HEK293 (cell line): Measurements from ENCODE around the gene MACO1.

Source experiments
- CTCF ChIA-PET: fragments of 350-600 bp; formaldehyde crosslinking; extraction: SDS; loops from one replicate; lab custom pipeline; 2021; ENCODE audit warnings: antibody characterized with exemption; lab: Yijun Ruan, JAX
- POLR2A ChIA-PET: fragments of 300-600 bp; formaldehyde crosslinking; extraction: SDS; loops from one replicate; lab custom pipeline; 2020; ENCODE audit warnings: antibody characterized with exemption, inconsistent platforms; lab: Yijun Ruan, JAX
- H3K27ac ChIP-seq: fragments of 200-500 bp; sonication (Bioruptor generic); 2 replicates; pipeline ENCODE4 v1.5.1; 2014; ENCODE audit warnings: low read depth, low read length, control low read depth, inconsistent platforms; ENCODE audit errors: extremely low read depth
- H3K36me3 ChIP-seq, 2 experiments: fragments of 200-500 bp in 1 of 2; sonication (Bioruptor generic) in 1 of 2; 1 replicate in 1 of 2; 2 replicates in 1 of 2; pipeline ENCODE4 v1.5.1; 2014 to 2017; ENCODE audit warnings: inconsistent platforms in 2 of 2, low read length in 2 of 2; ENCODE audit not compliant: control insufficient read depth in 2 of 2, insufficient read depth in 1 of 2
- H3K4me1 ChIP-seq: fragments of 200-500 bp; sonication (Bioruptor generic); 2 replicates; pipeline ENCODE4 v1.5.1; 2014; ENCODE audit warnings: mild to moderate bottlenecking, low read length, inconsistent platforms; ENCODE audit not compliant: control insufficient read depth, insufficient read depth
- H3K4me3 ChIP-seq: 2 replicates; pipeline ENCODE4 v1.5.1; 2011; ENCODE audit warnings: low read depth, mild to moderate bottlenecking, control low read depth, low read length, moderate library complexity
- H3K9me3 ChIP-seq: fragments of 200-500 bp; sonication (Bioruptor generic); 2 replicates; pipeline ENCODE4 v1.5.1; 2014; ENCODE audit warnings: low read depth, low read length, inconsistent platforms; ENCODE audit not compliant: control insufficient read depth, insufficient read depth
- BCL11B ChIP-seq: fragments of 450-650 bp; formaldehyde crosslinking; IDR thresholded peaks from 2 replicates; pipeline ENCODE4 v1.5.1; 2016; ENCODE audit warnings: low read depth, missing biosample characterization, missing genetic modification characterization
- FEZF1 ChIP-seq: fragments of 450-650 bp; formaldehyde crosslinking; IDR thresholded peaks from 2 replicates; pipeline ENCODE4 v1.5.1; 2016; ENCODE audit warnings: missing biosample characterization, missing genetic modification characterization
- KLF1 ChIP-seq: fragments of 450-650 bp; formaldehyde crosslinking; IDR thresholded peaks from 2 replicates; pipeline ENCODE4 v1.5.1; 2016; ENCODE audit warnings: missing biosample characterization, missing genetic modification characterization
- KLF10 ChIP-seq: fragments of 450-650 bp; IDR thresholded peaks from 2 replicates; pipeline ENCODE4 v1.5.1; 2018; ENCODE audit warnings: missing biosample characterization, mild to moderate bottlenecking, missing genetic modification characterization
- KLF16 ChIP-seq: fragments of 450-650 bp; formaldehyde crosslinking; IDR thresholded peaks from 2 replicates; pipeline ENCODE4 v1.5.1; 2017; ENCODE audit warnings: missing biosample characterization, missing genetic modification characterization
- ZNF10 ChIP-seq: fragments of 450-650 bp; formaldehyde crosslinking; IDR thresholded peaks from 2 replicates; pipeline ENCODE4 v1.5.1; 2017; ENCODE audit warnings: missing biosample characterization, missing genetic modification characterization
- ZNF18 ChIP-seq: fragments of 450-650 bp; formaldehyde crosslinking; IDR thresholded peaks from 2 replicates; pipeline ENCODE4 v1.5.1; 2016; ENCODE audit warnings: missing biosample characterization, missing genetic modification characterization
- ZNF184 ChIP-seq: fragments of 450-650 bp; IDR thresholded peaks from 2 replicates; pipeline ENCODE4 v1.5.1; 2018; ENCODE audit warnings: missing biosample characterization, mild to moderate bottlenecking, missing genetic modification characterization
- ZNF354C ChIP-seq: fragments of 450-650 bp; formaldehyde crosslinking; IDR thresholded peaks from 2 replicates; pipeline ENCODE4 v1.5.1; 2016; ENCODE audit warnings: missing biosample characterization, missing genetic modification characterization, low read depth, borderline replicate concordance
- ZNF37A ChIP-seq: fragments of 450-650 bp; IDR thresholded peaks from 2 replicates; pipeline ENCODE4 v1.5.1; 2018; ENCODE audit warnings: missing biosample characterization, missing genetic modification characterization
- ZNF423 ChIP-seq: fragments of 450-650 bp; formaldehyde crosslinking; IDR thresholded peaks from 2 replicates; pipeline ENCODE4 v1.5.1; 2016; ENCODE audit warnings: missing biosample characterization, missing genetic modification characterization
- ZNF561 ChIP-seq: fragments of 450-650 bp; IDR thresholded peaks from 2 replicates; pipeline ENCODE4 v1.5.1; 2018; ENCODE audit warnings: missing biosample characterization, missing genetic modification characterization, borderline replicate concordance
- ZNF654 ChIP-seq: fragments of 450-650 bp; formaldehyde crosslinking; IDR thresholded peaks from 2 replicates; pipeline ENCODE4 v1.5.1; 2016; ENCODE audit warnings: low read depth, missing biosample characterization, missing genetic modification characterization
- ZNF677 ChIP-seq: fragments of 450-650 bp; IDR thresholded peaks from 2 replicates; pipeline ENCODE4 v1.5.0; 2018; ENCODE audit warnings: missing biosample characterization, mild to moderate bottlenecking, missing genetic modification characterization, moderate library complexity
- ZNF768 ChIP-seq: fragments of 450-650 bp; formaldehyde crosslinking; IDR thresholded peaks from 2 replicates; pipeline ENCODE4 v1.5.1; 2018; ENCODE audit warnings: missing biosample characterization, mild to moderate bottlenecking, missing genetic modification characterization
- ZNF785 ChIP-seq: fragments of 450-650 bp; formaldehyde crosslinking; IDR thresholded peaks from 2 replicates; pipeline ENCODE4 v1.5.1; 2016; ENCODE audit warnings: missing biosample characterization, missing genetic modification characterization
- TF ChIP-seq, protein P1 (sequence below): fragments of 450-650 bp; formaldehyde crosslinking; IDR thresholded peaks from 2 replicates; pipeline ENCODE4 v1.5.1; 2016; ENCODE audit warnings: missing biosample characterization, missing genetic modification characterization
- TF ChIP-seq, protein P2 (sequence below): fragments of 450-650 bp; formaldehyde crosslinking; IDR thresholded peaks from 2 replicates; pipeline ENCODE4 v1.5.1; 2016; ENCODE audit warnings: missing biosample characterization, missing genetic modification characterization
- TF ChIP-seq, protein P3 (sequence below): fragments of 450-650 bp; formaldehyde crosslinking; IDR thresholded peaks from 2 replicates; pipeline ENCODE4 v1.5.1; 2016; ENCODE audit warnings: missing biosample characterization, missing genetic modification characterization, borderline replicate concordance
- TF ChIP-seq, protein P4 (sequence below): fragments of 450-650 bp; IDR thresholded peaks from 2 replicates; pipeline ENCODE4 v1.5.1; 2018; ENCODE audit warnings: missing biosample characterization, missing genetic modification characterization

MACO1 gene

GRCh38 chr1:25450891-25451290 is 20.2 kb downstream of the MACO1 start:
- POLR2A ChIA-PET: no interaction called here
- H3K27ac ChIP-seq: no peak overlapping the region

More at GRCh38 chr1:25450891-25451290, 20.2 kb downstream of the MACO1 start:
- Histone ChIP-seq H3K36me3 (peaks cover 9 to 34% of the 10 kb centered on the region in 2 experiments), H3K4me1 (peaks cover 4% of the 10 kb centered on the region; the same call in 1 of the 2 replicates), H3K9me3 (no peaks in the 10 kb centered on the region), H3K4me3 (no peak overlapping the region)
- CTCF ChIA-PET: interaction anchor here (0.6 to 1.5 kb wide), 6 partner anchors 15 to 397 kb away, joined by 3 to 4 read pairs (median 3); no protein-coding TSS in a partner anchor
- TF ChIP-seq ZNF768 (tag by site-specific recombination): no peak
- TF ChIP-seq ZNF423 (tag by site-specific recombination): no peak
- TF ChIP-seq ZNF10 (tag by site-specific recombination): no peak
- TF ChIP-seq ZNF561 (tag by site-specific recombination): no peak
- TF ChIP-seq ZNF654 (tag by site-specific recombination): no peak
- TF ChIP-seq, protein P1, sequence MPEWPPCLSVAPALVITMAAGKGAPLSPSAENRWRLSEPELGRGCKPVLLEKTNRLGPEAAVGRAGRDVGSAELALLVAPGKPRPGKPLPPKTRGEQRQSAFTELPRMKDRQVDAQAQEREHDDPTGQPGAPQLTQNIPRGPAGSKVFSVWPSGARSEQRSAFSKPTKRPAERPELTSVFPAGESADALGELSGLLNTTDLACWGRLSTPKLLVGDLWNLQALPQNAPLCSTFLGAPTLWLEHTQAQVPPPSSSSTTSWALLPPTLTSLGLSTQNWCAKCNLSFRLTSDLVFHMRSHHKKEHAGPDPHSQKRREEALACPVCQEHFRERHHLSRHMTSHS: no peak
- no peak for TF ChIP-seq ZNF785 (tag by site-specific recombination)
- no peak for TF ChIP-seq BCL11B (tag by site-specific recombination)
- TF ChIP-seq KLF16 (tag by site-specific recombination): no peak
- TF ChIP-seq KLF10 (tag by site-specific recombination): no peak
- TF ChIP-seq FEZF1 (tag by site-specific recombination): no peak
- no peak for TF ChIP-seq ZNF354C (tag by site-specific recombination)
- TF ChIP-seq, protein P2, sequence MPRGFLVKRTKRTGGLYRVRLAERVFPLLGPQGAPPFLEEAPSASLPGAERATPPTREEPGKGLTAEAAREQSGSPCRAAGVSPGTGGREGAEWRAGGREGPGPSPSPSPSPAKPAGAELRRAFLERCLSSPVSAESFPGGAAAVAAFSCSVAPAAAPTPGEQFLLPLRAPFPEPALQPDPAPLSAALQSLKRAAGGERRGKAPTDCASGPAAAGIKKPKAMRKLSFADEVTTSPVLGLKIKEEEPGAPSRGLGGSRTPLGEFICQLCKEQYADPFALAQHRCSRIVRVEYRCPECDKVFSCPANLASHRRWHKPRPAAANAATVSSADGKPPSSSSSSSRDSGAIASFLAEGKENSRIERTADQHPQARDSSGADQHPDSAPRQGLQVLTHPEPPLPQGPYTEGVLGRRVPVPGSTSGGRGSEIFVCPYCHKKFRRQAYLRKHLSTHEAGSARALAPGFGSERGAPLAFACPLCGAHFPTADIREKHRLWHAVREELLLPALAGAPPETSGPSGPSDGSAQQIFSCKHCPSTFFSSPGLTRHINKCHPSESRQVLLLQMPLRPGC (tag by site-specific recombination): no peak
- TF ChIP-seq ZNF37A (tag by site-specific recombination): no peak
- TF ChIP-seq ZNF184: no peak
- TF ChIP-seq, protein P3, sequence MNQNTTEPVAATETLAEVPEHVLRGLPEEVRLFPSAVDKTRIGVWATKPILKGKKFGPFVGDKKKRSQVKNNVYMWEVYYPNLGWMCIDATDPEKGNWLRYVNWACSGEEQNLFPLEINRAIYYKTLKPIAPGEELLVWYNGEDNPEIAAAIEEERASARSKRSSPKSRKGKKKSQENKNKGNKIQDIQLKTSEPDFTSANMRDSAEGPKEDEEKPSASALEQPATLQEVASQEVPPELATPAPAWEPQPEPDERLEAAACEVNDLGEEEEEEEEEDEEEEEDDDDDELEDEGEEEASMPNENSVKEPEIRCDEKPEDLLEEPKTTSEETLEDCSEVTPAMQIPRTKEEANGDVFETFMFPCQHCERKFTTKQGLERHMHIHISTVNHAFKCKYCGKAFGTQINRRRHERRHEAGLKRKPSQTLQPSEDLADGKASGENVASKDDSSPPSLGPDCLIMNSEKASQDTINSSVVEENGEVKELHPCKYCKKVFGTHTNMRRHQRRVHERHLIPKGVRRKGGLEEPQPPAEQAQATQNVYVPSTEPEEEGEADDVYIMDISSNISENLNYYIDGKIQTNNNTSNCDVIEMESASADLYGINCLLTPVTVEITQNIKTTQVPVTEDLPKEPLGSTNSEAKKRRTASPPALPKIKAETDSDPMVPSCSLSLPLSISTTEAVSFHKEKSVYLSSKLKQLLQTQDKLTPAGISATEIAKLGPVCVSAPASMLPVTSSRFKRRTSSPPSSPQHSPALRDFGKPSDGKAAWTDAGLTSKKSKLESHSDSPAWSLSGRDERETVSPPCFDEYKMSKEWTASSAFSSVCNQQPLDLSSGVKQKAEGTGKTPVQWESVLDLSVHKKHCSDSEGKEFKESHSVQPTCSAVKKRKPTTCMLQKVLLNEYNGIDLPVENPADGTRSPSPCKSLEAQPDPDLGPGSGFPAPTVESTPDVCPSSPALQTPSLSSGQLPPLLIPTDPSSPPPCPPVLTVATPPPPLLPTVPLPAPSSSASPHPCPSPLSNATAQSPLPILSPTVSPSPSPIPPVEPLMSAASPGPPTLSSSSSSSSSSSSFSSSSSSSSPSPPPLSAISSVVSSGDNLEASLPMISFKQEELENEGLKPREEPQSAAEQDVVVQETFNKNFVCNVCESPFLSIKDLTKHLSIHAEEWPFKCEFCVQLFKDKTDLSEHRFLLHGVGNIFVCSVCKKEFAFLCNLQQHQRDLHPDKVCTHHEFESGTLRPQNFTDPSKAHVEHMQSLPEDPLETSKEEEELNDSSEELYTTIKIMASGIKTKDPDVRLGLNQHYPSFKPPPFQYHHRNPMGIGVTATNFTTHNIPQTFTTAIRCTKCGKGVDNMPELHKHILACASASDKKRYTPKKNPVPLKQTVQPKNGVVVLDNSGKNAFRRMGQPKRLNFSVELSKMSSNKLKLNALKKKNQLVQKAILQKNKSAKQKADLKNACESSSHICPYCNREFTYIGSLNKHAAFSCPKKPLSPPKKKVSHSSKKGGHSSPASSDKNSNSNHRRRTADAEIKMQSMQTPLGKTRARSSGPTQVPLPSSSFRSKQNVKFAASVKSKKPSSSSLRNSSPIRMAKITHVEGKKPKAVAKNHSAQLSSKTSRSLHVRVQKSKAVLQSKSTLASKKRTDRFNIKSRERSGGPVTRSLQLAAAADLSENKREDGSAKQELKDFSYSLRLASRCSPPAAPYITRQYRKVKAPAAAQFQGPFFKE (tag by site-specific recombination): no peak
- no peak for TF ChIP-seq ZNF677 (tag by site-specific recombination)
- TF ChIP-seq ZNF18 (tag by site-specific recombination): no peak
- TF ChIP-seq KLF1: no peak
- TF ChIP-seq, protein P4, sequence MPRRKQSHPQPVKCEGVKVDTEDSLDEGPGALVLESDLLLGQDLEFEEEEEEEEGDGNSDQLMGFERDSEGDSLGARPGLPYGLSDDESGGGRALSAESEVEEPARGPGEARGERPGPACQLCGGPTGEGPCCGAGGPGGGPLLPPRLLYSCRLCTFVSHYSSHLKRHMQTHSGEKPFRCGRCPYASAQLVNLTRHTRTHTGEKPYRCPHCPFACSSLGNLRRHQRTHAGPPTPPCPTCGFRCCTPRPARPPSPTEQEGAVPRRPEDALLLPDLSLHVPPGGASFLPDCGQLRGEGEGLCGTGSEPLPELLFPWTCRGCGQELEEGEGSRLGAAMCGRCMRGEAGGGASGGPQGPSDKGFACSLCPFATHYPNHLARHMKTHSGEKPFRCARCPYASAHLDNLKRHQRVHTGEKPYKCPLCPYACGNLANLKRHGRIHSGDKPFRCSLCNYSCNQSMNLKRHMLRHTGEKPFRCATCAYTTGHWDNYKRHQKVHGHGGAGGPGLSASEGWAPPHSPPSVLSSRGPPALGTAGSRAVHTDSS (tag by site-specific recombination): no peak
- TF ChIP-seq, all 188 proteins: peak for 0
